Head of caudate nucleus (tissue), 42 donors: ENCODE results near the gene AIM2.
"Not testable (repeated sequence)": the region's sequence is repeated elsewhere in the genome, so short reads cannot be mapped to it uniquely, and the experiment has no call there.

Experiments used
- DNase-seq, 42 donors: peaks; one replicate each; pipeline versions ENCODE4 v3.0.0 to v3.0.0-alpha.2; 2020 to 2021; ENCODE audit warnings: mixed read lengths in 7 of 42
- intact Hi-C: fragments of 100-400 bp; cut with DNase I; formaldehyde crosslinking; loops from one replicate; pipeline ENCODE4 v1.15.0; 2022

The AIM2 gene

DNA sequence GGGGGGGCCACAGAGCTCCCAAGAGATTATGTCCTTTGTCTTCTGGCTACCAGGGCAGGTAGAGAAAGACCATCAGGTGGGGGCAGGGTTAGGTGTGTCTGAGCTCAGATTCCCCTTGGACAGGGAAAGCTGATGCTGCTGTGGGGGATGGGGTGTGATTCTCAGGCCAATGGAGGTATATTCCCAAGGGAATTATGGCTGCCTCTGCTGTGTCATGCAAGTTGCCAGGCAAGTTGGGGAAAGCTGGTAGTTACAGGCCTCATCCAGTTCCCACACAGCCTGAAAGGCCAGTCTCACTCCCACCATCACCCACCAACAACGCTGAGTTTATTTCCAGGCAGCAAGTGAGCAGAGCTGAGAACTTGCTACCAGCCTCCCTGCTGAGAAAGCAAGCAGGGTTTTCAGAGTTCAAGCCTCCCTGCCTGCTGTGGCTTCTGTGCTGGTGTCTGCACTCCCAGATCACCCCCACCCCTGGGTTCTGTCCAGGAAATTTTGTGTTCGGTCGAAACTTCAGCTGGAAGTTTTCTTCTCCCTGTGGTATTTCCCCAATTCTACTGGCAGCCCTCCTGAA is 45.6 kb downstream of the AIM2 start:
- DNase-seq: no peak
- intact Hi-C loops: no loop called here

DNA sequence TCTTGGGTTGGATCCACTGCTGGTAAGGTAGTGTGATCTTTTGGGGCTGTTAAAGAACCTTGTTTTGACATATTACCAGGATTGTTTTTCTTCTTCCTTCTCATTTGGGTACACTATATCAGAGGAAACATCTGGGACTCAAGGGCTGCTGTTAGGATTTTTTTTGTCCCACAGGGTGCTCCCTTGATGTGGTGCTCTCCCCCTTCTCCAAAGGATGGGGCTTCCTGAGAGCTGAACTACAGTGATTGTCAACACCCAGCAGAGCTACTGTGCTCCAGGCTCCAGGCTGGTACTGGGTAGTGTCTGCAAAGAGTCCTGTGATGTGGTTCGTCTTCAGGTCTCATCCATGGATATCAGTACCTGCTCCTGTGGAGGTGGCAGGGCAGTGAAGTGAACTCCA is 46.3 kb downstream of the AIM2 start:
- intact Hi-C loops: no loop called here
- no peak for DNase-seq

DNA sequence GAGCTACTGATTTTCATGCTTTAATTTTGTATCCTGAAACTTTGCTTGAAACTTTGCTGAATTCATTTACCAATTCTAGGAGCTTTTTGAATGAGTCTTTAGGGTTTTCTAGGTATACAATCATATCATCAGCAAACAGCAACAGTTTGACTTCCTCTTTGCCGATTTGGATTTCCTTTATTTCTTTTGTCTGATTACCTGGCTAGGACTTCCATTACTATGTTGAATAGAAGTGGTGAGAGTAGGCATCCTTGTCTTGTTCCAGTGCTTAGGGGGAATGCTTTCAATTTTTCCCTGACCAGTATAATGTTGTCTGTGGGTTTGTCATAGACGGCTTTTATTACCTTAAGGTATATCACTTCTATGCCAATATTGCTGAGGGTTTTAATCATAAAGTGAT is 49.7 kb downstream of the AIM2 start:
- intact Hi-C loops, DNase-seq: not testable (repeated sequence)

GRCh38 chr1:159025043-159025442 is 51.5 kb downstream of the AIM2 start:
- intact Hi-C loops: no loop called here
- DNase-seq: no peak

DNA sequence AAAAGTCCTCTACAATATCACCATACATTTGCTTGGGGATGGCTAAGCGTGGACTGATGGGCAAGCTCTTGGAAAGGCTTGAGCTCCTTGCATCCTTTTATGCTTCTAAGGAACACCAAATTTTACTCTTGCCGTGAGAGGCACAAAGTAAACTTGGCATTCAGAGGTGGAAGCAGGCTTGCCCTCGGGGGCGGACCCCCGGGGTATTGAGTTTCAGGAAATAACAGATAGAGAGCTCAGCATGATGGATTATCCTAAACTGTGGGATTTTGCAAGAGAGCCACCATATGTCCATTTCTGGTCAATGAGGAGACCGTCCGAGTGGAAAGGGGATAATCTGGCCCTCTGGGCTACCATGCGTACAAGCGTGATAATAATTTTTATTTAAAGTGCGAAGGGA is 52.8 kb downstream of the AIM2 start:
- DNase-seq: no peak
- intact Hi-C loops: no loop called here

GRCh38 chr1:159015440-159015909 is 61.1 kb downstream of the AIM2 start:
- intact Hi-C loops: no loop called here
- DNase-seq: peak in 28 of 42 donors; percentile 11 to 69 (median 42)

DNA sequence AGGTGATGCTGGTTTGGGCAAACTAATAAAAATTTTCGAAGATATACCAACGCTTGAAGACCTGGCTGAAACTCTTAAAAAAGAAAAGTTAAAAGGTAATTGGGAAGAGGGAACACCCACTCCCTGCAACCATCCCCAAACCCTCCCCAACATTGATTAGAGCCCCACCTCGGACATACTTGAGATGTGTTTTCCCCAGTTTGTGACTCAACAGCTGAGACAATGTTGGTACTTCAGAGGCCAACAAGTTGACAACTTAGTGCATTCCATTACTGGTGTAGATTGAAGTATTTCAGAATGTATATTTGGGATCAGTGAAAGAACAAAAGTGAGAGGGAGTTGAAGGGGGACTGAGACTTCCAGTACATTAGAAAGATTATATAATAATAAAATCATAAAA is 61.7 kb downstream of the AIM2 start:
- intact Hi-C loops: no loop called here
- no peak for DNase-seq

DNA sequence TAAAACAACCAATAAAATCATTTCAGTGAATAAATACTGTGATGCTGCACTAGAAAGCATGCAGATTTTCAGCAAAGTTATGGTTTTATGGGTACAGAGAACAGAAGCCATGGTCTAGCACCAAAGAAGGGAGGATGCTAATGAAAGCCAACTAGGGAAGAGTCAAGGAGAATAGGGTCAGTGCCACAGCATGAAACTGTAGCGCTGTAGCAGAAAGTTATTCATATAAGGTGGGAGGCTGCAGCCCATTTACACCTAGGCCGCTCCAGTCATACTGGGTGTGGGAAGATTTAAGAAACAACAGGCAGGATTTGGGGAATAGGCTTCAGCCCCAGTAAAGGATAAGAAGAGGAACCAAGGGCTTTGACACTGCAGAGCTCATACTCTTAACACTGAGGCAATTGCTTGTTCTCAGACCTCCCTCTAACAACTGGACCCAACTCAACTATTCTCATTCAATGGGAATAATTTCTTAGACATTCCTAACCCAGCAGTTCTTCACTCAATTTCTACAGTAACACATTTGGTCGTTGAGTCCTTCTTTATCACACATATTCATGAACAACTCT is 62.5 kb downstream of the AIM2 start:
- no peak for DNase-seq
- intact Hi-C loops: no loop called here

- intact Hi-C loops: no loop called here
- peak in 1 of 42 donors; percentile 9 for DNase-seq
These were observed 64.1 kb downstream of the AIM2 start for GRCh38 chr1:159012495-159012894.
